NT2/D1 (cell line): Measurements from ENCODE around the gene DDI2.

Source experiments
- DNase-seq: peaks from one replicate; pipeline ENCODE4 v3.0.0-alpha.2; 2011; ENCODE audit warnings: low read depth, low spot score
- H3K27me3 ChIP-seq: 2 replicates; pipeline ENCODE4 v1.6.0; 2011; ENCODE audit warnings: mild to moderate bottlenecking; ENCODE audit not compliant: insufficient read length, insufficient read depth
- H3K36me3 ChIP-seq: 2 replicates; pipeline ENCODE4 v1.6.1; 2011; ENCODE audit warnings: mild to moderate bottlenecking, low read length, mixed read lengths; ENCODE audit not compliant: insufficient read depth, insufficient read length
- H3K4me1 ChIP-seq: 2 replicates; pipeline ENCODE4 v1.5.1; 2011; ENCODE audit not compliant: insufficient read depth, insufficient read length
- H3K4me3 ChIP-seq: 2 replicates; pipeline ENCODE4 v1.5.1; 2011; ENCODE audit warnings: low read depth; ENCODE audit not compliant: insufficient read length
- H3K9ac ChIP-seq: 2 replicates; pipeline ENCODE4 v1.6.0; 2011; ENCODE audit warnings: low read depth; ENCODE audit not compliant: insufficient read length
- H3K9me3 ChIP-seq: 2 replicates; pipeline ENCODE4 v1.5.1; 2011; ENCODE audit warnings: mild to moderate bottlenecking, low read length; ENCODE audit not compliant: insufficient read depth
- SUZ12 ChIP-seq: IDR thresholded peaks from 2 replicates; pipeline ENCODE4 v1.6.1; 2011; ENCODE audit not compliant: insufficient read length, insufficient read depth; ENCODE audit errors: extremely low read depth
- YY1 ChIP-seq: IDR thresholded peaks from 2 replicates; pipeline ENCODE4 v1.6.1; 2011; ENCODE audit not compliant: insufficient read length, insufficient read depth
- ZNF274 ChIP-seq: IDR thresholded peaks from 2 replicates; pipeline ENCODE4 v1.6.1; 2011; ENCODE audit warnings: mild to moderate bottlenecking, low read depth, low read length

DDI2 gene

GRCh38 chr1:15700508-15700907 is 83.2 kb downstream of the DDI2 start:
- peaks cover 17% of the 10 kb centered on the region for H3K36me3 ChIP-seq
- H3K9ac ChIP-seq, result no peak overlapping the region
- no peaks in the 10 kb centered on the region for H3K9me3 ChIP-seq
- no peaks in the 10 kb centered on the region for H3K27me3 ChIP-seq
- no peak overlapping the region for H3K4me3 ChIP-seq
- no peak for DNase-seq
- peaks cover 6% of the 10 kb centered on the region for H3K4me1 ChIP-seq
- no peak for TF ChIP-seq SUZ12
- TF ChIP-seq ZNF274, result no peak
- no peak for TF ChIP-seq YY1

- Histone ChIP-seq H3K9me3 (no peaks in the 10 kb centered on the region), H3K4me3 (no peak overlapping the region), H3K36me3 (peaks cover 24% of the 10 kb centered on the region), H3K27me3 (no peaks in the 10 kb centered on the region), H3K4me1 (peaks cover 6% of the 10 kb centered on the region), H3K9ac (no peak overlapping the region)
- DNase-seq, result no peak
- TF ChIP-seq ZNF274 (no peak), SUZ12 (no peak), YY1 (no peak)
These were observed 84.5 kb downstream of the DDI2 start for GRCh38 chr1:15701784-15702183.

GRCh38 chr1:15702722-15703550 is 85.7 kb downstream of the DDI2 start:
- Histone ChIP-seq H3K4me1 (peaks cover 6% of the 10 kb centered on the region), H3K27me3 (no peaks in the 10 kb centered on the region), H3K9me3 (no peaks in the 10 kb centered on the region), H3K9ac (no peak overlapping the region), H3K4me3 (no peak overlapping the region), H3K36me3 (peaks cover 19% of the 10 kb centered on the region)
- DNase-seq, result no peak
- TF ChIP-seq SUZ12 (no peak), YY1 (no peak), ZNF274 (no peak)

- Histone ChIP-seq H3K9me3 (no peaks in the 10 kb centered on the region), H3K36me3 (peaks cover 18% of the 10 kb centered on the region), H3K9ac (no peak overlapping the region), H3K4me1 (peaks cover 6% of the 10 kb centered on the region), H3K27me3 (no peaks in the 10 kb centered on the region), H3K4me3 (no peak overlapping the region)
- no peak for DNase-seq
- TF ChIP-seq SUZ12, result no peak
- no peak for TF ChIP-seq ZNF274
- no peak for TF ChIP-seq YY1
These were observed 86.3 kb downstream of the DDI2 start for GRCh38 chr1:15703562-15703961.

- H3K9ac ChIP-seq, result peak overlapping the region; percentile 10
- H3K36me3 ChIP-seq, result peaks cover 18% of the 10 kb centered on the region
- H3K27me3 ChIP-seq, result no peaks in the 10 kb centered on the region
- no peak overlapping the region for H3K4me3 ChIP-seq
- no peak for DNase-seq
- H3K4me1 ChIP-seq, result peaks cover 6% of the 10 kb centered on the region
- no peak for TF ChIP-seq SUZ12
- TF ChIP-seq ZNF274, result no peak
- no peak for TF ChIP-seq YY1
- H3K9me3 ChIP-seq, result no peaks in the 10 kb centered on the region
These were observed 87.4 kb downstream of the DDI2 start for GRCh38 chr1:15704526-15705183.

GRCh38 chr1:15705184-15705566 is 87.9 kb downstream of the DDI2 start:
- Histone ChIP-seq H3K9me3 (no peaks in the 10 kb centered on the region), H3K27me3 (no peaks in the 10 kb centered on the region), H3K9ac (no peak overlapping the region), H3K36me3 (peaks cover 18% of the 10 kb centered on the region), H3K4me1 (peaks cover 6% of the 10 kb centered on the region), H3K4me3 (no peak overlapping the region)
- DNase-seq, result no peak
- TF ChIP-seq SUZ12 (no peak), ZNF274 (no peak), YY1 (no peak)

- H3K36me3 ChIP-seq, result peaks cover 18% of the 10 kb centered on the region
- H3K4me3 ChIP-seq, result no peak overlapping the region
- no peak overlapping the region for H3K9ac ChIP-seq
- no peak for DNase-seq
- no peaks in the 10 kb centered on the region for H3K9me3 ChIP-seq
- TF ChIP-seq SUZ12, result no peak
- no peak for TF ChIP-seq ZNF274
- TF ChIP-seq YY1, result no peak
- peaks cover 5% of the 10 kb centered on the region for H3K4me1 ChIP-seq
- no peaks in the 10 kb centered on the region for H3K27me3 ChIP-seq
These were observed 89.5 kb downstream of the DDI2 start for GRCh38 chr1:15706751-15707150.
